ENCODE results near the gene RAB8A. TPM values are rescaled to one million over a fixed set of nuclear protein-coding genes. Genes with fewer than 3 reads are reported as not detected.

Gene RAB8A
- total and polyA plus RNA-seq, 9 of the 15 experiments (the other 6 are each of a cell fraction or from before 2014, with no cell fraction given), result 11.2 to 102 (median 53.2) TPM

DNA sequence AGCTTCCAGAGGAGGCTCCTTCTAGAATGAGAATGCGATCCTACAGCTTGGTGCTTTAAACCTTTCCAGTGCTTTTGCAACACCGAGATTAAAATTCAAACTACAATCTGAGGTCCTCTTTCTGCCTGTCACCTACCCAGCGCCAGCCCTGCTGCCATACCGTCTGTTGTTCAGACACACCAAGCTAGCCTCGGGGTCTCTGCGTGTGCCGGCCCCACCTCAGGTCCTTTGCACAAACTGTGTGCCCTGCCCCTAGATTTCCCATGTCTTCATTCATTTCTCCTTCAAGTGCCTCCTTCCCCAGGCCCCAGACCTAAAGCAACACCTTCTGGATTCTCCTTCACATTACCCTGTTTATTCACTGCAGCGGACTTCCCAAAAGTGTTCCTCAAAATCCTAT lies 42.9 kb downstream of the RAB8A start:
- peak overlapping the region; percentile 50; the same call in 1 of the 2 replicates for H3K4me2 ChIP-seq (ENCODE audit: insufficient read depth, low read length)
- POLR2A ChIA-PET, result interaction anchor here (1.0 to 1.5 kb wide), 2 partner anchors 13 to 318 kb away, joined by 3 to 4 read pairs; no protein-coding TSS in a partner anchor
- no peak for TF ChIP-seq ZFP36 (IDR thresholded peaks at IDR 0.05; ENCODE audit: low read depth, low read length, partially characterized antibody)
- TF ChIP-seq MTA3 (IDR thresholded peaks at IDR 0.05; ENCODE audit: borderline replicate concordance), result no peak
- no peak for TF ChIP-seq KHSRP (IDR thresholded peaks at IDR 0.05)
- TF ChIP-seq, protein P1, sequence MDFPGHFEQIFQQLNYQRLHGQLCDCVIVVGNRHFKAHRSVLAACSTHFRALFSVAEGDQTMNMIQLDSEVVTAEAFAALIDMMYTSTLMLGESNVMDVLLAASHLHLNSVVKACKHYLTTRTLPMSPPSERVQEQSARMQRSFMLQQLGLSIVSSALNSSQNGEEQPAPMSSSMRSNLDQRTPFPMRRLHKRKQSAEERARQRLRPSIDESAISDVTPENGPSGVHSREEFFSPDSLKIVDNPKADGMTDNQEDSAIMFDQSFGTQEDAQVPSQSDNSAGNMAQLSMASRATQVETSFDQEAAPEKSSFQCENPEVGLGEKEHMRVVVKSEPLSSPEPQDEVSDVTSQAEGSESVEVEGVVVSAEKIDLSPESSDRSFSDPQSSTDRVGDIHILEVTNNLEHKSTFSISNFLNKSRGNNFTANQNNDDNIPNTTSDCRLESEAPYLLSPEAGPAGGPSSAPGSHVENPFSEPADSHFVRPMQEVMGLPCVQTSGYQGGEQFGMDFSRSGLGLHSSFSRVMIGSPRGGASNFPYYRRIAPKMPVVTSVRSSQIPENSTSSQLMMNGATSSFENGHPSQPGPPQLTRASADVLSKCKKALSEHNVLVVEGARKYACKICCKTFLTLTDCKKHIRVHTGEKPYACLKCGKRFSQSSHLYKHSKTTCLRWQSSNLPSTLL (IDR thresholded peaks at IDR 0.05), result no peak
- no peak for TF ChIP-seq CHD1 (IDR thresholded peaks at IDR 0.05; ENCODE audit: low read length)
- TF ChIP-seq PCBP1 (IDR thresholded peaks at IDR 0.05; ENCODE audit: low read depth, low read length, poor library complexity, severe bottlenecking), result no peak
- TF ChIP-seq TSC22D4 (tag; IDR thresholded peaks at IDR 0.05), result no peak
- TF ChIP-seq ZNF146 (CRISPR knock-in tag; IDR thresholded peaks at IDR 0.05; ENCODE audit: unreplicated experiment), result no peak
- TF ChIP-seq SIN3A (IDR thresholded peaks at IDR 0.05; ENCODE audit: borderline replicate concordance in 2 of 2, control insufficient read depth in 1 of 2, low read depth in 2 of 2, low read length in 2 of 2), result no peak
- TF ChIP-seq, protein P2, sequence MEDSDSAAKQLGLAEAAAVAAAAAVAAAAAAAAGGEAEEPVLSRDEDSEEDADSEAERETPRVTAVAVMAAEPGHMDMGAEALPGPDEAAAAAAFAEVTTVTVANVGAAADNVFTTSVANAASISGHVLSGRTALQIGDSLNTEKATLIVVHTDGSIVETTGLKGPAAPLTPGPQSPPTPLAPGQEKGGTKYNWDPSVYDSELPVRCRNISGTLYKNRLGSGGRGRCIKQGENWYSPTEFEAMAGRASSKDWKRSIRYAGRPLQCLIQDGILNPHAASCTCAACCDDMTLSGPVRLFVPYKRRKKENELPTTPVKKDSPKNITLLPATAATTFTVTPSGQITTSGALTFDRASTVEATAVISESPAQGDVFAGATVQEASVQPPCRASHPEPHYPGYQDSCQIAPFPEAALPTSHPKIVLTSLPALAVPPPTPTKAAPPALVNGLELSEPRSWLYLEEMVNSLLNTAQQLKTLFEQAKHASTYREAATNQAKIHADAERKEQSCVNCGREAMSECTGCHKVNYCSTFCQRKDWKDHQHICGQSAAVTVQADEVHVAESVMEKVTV (CRISPR knock-in tag; IDR thresholded peaks at IDR 0.05), result no peak
- no peak for TF ChIP-seq TBL1XR1 (IDR thresholded peaks at IDR 0.05; ENCODE audit: low read length in 2 of 2)
- no peak for TF ChIP-seq KLF16 (IDR thresholded peaks at IDR 0.05)
- TF ChIP-seq, protein P3, sequence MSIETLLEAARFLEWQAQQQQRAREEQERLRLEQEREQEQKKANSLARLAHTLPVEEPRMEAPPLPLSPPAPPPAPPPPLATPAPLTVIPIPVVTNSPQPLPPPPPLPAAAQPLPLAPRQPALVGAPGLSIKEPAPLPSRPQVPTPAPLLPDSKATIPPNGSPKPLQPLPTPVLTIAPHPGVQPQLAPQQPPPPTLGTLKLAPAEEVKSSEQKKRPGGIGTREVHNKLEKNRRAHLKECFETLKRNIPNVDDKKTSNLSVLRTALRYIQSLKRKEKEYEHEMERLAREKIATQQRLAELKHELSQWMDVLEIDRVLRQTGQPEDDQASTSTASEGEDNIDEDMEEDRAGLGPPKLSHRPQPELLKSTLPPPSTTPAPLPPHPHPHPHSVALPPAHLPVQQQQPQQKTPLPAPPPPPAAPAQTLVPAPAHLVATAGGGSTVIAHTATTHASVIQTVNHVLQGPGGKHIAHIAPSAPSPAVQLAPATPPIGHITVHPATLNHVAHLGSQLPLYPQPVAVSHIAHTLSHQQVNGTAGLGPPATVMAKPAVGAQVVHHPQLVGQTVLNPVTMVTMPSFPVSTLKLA (conservative IDR thresholded peaks at IDR 0.05), result no peak
- TF ChIP-seq TRIM24 (IDR thresholded peaks at IDR 0.05), result no peak
- TF ChIP-seq FOXM1 (IDR thresholded peaks at IDR 0.05; ENCODE audit: low read depth), result no peak
- TF ChIP-seq FOXM1 (CRISPR knock-in tag; IDR thresholded peaks at IDR 0.05; ENCODE audit: low read depth), result no peak
- TF ChIP-seq, protein P4, sequence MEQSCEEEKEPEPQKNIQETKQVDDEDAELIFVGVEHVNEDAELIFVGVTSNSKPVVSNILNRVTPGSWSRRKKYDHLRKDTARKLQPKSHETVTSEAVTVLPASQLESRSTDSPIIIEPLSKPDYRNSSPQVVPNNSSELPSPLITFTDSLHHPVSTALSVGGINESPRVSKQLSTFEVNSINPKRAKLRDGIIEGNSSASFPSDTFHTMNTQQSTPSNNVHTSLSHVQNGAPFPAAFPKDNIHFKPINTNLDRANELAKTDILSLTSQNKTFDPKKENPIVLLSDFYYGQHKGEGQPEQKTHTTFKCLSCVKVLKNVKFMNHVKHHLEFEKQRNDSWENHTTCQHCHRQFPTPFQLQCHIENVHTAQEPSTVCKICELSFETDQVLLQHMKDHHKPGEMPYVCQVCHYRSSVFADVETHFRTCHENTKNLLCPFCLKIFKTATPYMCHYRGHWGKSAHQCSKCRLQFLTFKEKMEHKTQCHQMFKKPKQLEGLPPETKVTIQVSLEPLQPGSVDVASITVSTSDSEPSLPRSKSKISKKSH (CRISPR knock-in tag; IDR thresholded peaks at IDR 0.05), result no peak

More for the DNA sequence above, 42.9 kb downstream of the RAB8A start:
- 62% methylated on average over 7 of the region's 8 CpGs for WGBS (ENCODE audit: insufficient coverage, low coverage, missing lambda C conversion rate)
- FAIRE-seq (no peak), DNase-seq (ENCODE audit: extremely low read depth in 1 of 4, low spot score in 3 of 4) (no peak), ATAC-seq (no peak)
- in situ Hi-C loops (cut with MboI), result no loop called here
- no peak overlapping the region for H2AFZ ChIP-seq (ENCODE audit: low read depth, low read length)
- H3K79me2 ChIP-seq (ENCODE audit: control insufficient read depth, insufficient read depth, low read length), result no peaks in the 10 kb centered on the region
- no TSS peak for BruUV-seq (replicated peaks)
- H3K9ac ChIP-seq (ENCODE audit: insufficient read depth in 1 of 2, low read depth in 2 of 2, low read length in 2 of 2), result no peak overlapping the region
- H3K27ac ChIP-seq (ENCODE audit: extremely low read depth, low read depth, low read length), result no peak overlapping the region; the same call in 2 of the 3 replicates
- intact Hi-C loops (cut with micrococcal nuclease), result loop anchor here (5.0 kb wide), 1 partner anchor 42 kb away; the partner anchor contains the start of gene RAB8A
- H3K27me3 ChIP-seq (ENCODE audit: control insufficient read depth in 2 of 2, insufficient read depth in 2 of 2, low read length in 2 of 2), result peaks cover 0 to 4% of the 10 kb centered on the region in 2 experiments; a peak in 1 of 5 replicates
- no peak overlapping the region for H3K4me3 ChIP-seq
- CTCF ChIA-PET (ENCODE audit: low intra/inter-chr PET ratio), result no interaction called here
- no peaks in the 10 kb centered on the region for H3K9me1 ChIP-seq (ENCODE audit: control insufficient read depth, insufficient read depth, low read length)
- no peaks in the 10 kb centered on the region for H3K9me3 ChIP-seq (replicated peaks; ENCODE audit: control insufficient read depth, insufficient read depth, low read depth, low read length)
- peaks cover 13 to 15% of the 10 kb centered on the region in 2 experiments; a peak in 4 of 5 replicates for H3K4me1 ChIP-seq (replicated peaks in 1 of 2; ENCODE audit: control insufficient read depth in 2 of 2, insufficient read depth in 2 of 2, low read length in 2 of 2)
- H3K36me3 ChIP-seq (ENCODE audit: control insufficient read depth, insufficient read depth, low read length), result no peaks in the 10 kb centered on the region
- H4K20me1 ChIP-seq (replicated peaks; ENCODE audit: control insufficient read depth, insufficient read depth, low read length), result peaks cover 3% of the 10 kb centered on the region; the same call in 1 of the 2 replicates
